Keratinocyte (primary cell): ENCODE measurements around the gene KRTAP10-4. TPM values are rescaled to one million over a fixed set of nuclear protein-coding genes. Genes with fewer than 3 reads are reported as not detected.

Source experiments
- DNase-seq: peaks from one replicate; pipeline ENCODE4 v3.0.0-alpha.2; 2011; ENCODE audit warnings: low read depth, missing footprints, low spot score
- FAIRE-seq: peaks from 2 replicates; lab custom pipeline; 2011; peaks lifted over from hg19 to GRCh38; lab: Jason Lieb, UNC
- H2AFZ ChIP-seq: 2 replicates; pipeline ENCODE4 v1.6.0; 2012; ENCODE audit warnings: low read length, control low read depth, inconsistent platforms; ENCODE audit not compliant: control insufficient read depth
- H3K27ac ChIP-seq: 2 replicates; pipeline ENCODE4 v1.5.1; 2011; ENCODE audit warnings: low read length; ENCODE audit not compliant: control insufficient read depth, insufficient read depth
- H3K27me3 ChIP-seq: 3 replicates; pipeline ENCODE4 v1.6.0; 2011; ENCODE audit warnings: low read length; ENCODE audit not compliant: control insufficient read depth, insufficient read depth; ENCODE audit errors: extremely low read depth
- H3K36me3 ChIP-seq, 2 experiments: 2 replicates in 1 of 2; 3 replicates in 1 of 2; pipeline ENCODE4 v1.5.1; 2011; ENCODE audit warnings: low read length in 2 of 2, mild to moderate bottlenecking in 1 of 2; ENCODE audit not compliant: control insufficient read depth in 2 of 2, insufficient read depth in 2 of 2; ENCODE audit errors: extremely low read depth in 1 of 2
- H3K4me1 ChIP-seq: 3 replicates; pipeline ENCODE4 v1.5.1; 2011; ENCODE audit warnings: low read length; ENCODE audit not compliant: control insufficient read depth, insufficient read depth; ENCODE audit errors: extremely low read depth
- H3K4me2 ChIP-seq: 3 replicates; pipeline ENCODE4 v1.6.0; 2011; ENCODE audit warnings: low read depth, low read length; ENCODE audit not compliant: control insufficient read depth, insufficient read depth; ENCODE audit errors: extremely low read depth
- H3K4me3 ChIP-seq, 3 experiments: fragments of 200-600 bp in 1 of 3; sonication (generic) in 1 of 3; 2 replicates in 2 of 3; 3 replicates in 1 of 3; pipeline ENCODE4 v1.5.1; 2011 to 2016; ENCODE audit warnings: low read length in 3 of 3, mild to moderate bottlenecking in 3 of 3, control low read depth in 2 of 3, inconsistent platforms in 1 of 3, low read depth in 1 of 3, mixed read lengths in 1 of 3, mixed run types in 1 of 3, moderate library complexity in 1 of 3; ENCODE audit not compliant: control insufficient read depth in 2 of 3, insufficient read depth in 2 of 3; ENCODE audit errors: extremely low read depth in 1 of 3
- H3K79me2 ChIP-seq: 2 replicates; pipeline ENCODE4 v1.6.0; 2012; ENCODE audit warnings: low read length; ENCODE audit not compliant: control insufficient read depth, insufficient read depth
- H3K9ac ChIP-seq: 3 replicates; pipeline ENCODE4 v1.6.0; 2011; ENCODE audit warnings: low read length; ENCODE audit not compliant: control insufficient read depth, insufficient read depth; ENCODE audit errors: extremely low read depth
- H3K9me1 ChIP-seq: 3 replicates; pipeline ENCODE4 v1.6.0; 2011; ENCODE audit warnings: low read length; ENCODE audit not compliant: control insufficient read depth, insufficient read depth; ENCODE audit errors: extremely low read depth
- H3K9me3 ChIP-seq: 2 replicates; pipeline ENCODE4 v1.5.1; 2012; ENCODE audit warnings: low read depth, low read length; ENCODE audit not compliant: control insufficient read depth
- H4K20me1 ChIP-seq: 3 replicates; pipeline ENCODE4 v1.6.0; 2011; ENCODE audit warnings: low read length; ENCODE audit not compliant: control insufficient read depth, insufficient read depth; ENCODE audit errors: extremely low read depth
- EZH2 ChIP-seq: IDR thresholded peaks from one replicate; pipeline ENCODE4 v1.6.1; 2012; ENCODE audit warnings: inconsistent platforms, mild to moderate bottlenecking, low read length, moderate library complexity
- dilution Hi-C: fragments of 300-500 bp; cut with MboI; formaldehyde crosslinking; loops from one replicate; pipeline ENCODE4 v1.7.0; 2020; ENCODE audit warnings: low sequenced_read_pairs; ENCODE audit not compliant: extremely low pct_ligation_motif_present
- polyA plus RNA-seq, 5 experiments: library from polyadenylated mRNA; depleted of rRNA in 3 of 5; stranded (reverse) in 3 of 5; stranded (forward) in 1 of 5; unstranded in 1 of 5; fragments of >200 nt; gene quantifications; 1 replicate in 1 of 5; 2 replicates in 3 of 5; 3 replicates in 1 of 5; pipeline versions ENCODE4 v1.2.1 to v1.2.3, GENCODE V29; 2011 to 2012; ENCODE audit warnings: missing spikeins in 2 of 5, low read depth in 1 of 5, low replicate concordance in 1 of 5
- TF ChIP-seq, protein P1 (sequence below), 3 experiments: IDR thresholded peaks in 1 of 3; conservative IDR thresholded peaks in 1 of 3; optimal IDR thresholded peaks in 1 of 3; 2 replicates in 2 of 3; 3 replicates in 1 of 3; pipeline versions ENCODE3 to v1.5.1; 2011; ENCODE audit warnings: low read length in 3 of 3, mild to moderate bottlenecking in 3 of 3, moderate library complexity in 2 of 3, control low read depth in 1 of 3, inconsistent platforms in 1 of 3; ENCODE audit not compliant: insufficient read depth in 2 of 3; ENCODE audit errors: extremely low read depth in 1 of 3

KRTAP10-4 gene
- polyA plus RNA-seq, 1 donor (not counting 4 experiments of a cell fraction or from before 2014, with no cell fraction given), result not detected

DNA sequence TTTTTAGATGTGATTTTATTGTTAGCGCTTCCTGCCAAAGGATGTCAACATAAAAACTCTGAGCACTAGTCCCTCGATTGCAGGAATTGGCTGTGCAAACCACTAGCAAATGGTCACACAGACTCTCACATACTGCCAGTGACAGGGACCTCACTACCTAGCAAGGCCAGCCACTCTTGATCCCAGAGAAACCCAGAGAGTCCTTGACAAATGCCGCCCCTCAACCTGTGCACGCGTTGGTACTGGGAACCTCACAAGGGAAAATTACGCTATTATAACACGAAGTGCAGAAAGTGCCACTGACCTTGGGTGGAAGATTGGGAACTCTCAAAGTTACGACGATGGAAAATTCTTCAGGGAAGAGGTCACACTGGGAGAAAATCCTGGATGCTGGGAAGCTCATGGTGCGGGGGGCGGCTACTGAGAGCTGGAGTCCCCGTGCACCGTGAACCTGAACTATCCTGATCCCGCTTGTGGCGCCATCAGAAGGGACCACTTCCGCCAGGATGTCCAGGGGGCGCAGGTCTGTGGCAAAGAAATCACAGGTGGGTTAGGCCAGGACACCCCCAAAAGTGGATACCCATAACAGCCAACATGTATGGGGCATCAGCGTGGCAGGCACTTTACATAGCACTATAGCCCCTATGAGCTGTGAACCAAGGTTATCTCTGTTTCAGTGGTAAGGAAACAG, 5.9 kb upstream of the KRTAP10-4 start:
- dilution Hi-C loops, result no loop called here
- Histone ChIP-seq H3K4me1 (no peaks in the 10 kb centered on the region), H4K20me1 (no peaks in the 10 kb centered on the region), H3K4me3 (no peak overlapping the region), H3K27me3 (no peaks in the 10 kb centered on the region), H3K9me3 (no peaks in the 10 kb centered on the region), H3K36me3 (no peaks in the 10 kb centered on the region), H2AFZ (no peak overlapping the region), H3K27ac (no peak overlapping the region), H3K79me2 (no peaks in the 10 kb centered on the region), H3K4me2 (no peak overlapping the region), H3K9me1 (no peaks in the 10 kb centered on the region), H3K9ac (no peak overlapping the region)
- no peak for FAIRE-seq
- TF ChIP-seq EZH2, result no peak
- TF ChIP-seq, protein P1, sequence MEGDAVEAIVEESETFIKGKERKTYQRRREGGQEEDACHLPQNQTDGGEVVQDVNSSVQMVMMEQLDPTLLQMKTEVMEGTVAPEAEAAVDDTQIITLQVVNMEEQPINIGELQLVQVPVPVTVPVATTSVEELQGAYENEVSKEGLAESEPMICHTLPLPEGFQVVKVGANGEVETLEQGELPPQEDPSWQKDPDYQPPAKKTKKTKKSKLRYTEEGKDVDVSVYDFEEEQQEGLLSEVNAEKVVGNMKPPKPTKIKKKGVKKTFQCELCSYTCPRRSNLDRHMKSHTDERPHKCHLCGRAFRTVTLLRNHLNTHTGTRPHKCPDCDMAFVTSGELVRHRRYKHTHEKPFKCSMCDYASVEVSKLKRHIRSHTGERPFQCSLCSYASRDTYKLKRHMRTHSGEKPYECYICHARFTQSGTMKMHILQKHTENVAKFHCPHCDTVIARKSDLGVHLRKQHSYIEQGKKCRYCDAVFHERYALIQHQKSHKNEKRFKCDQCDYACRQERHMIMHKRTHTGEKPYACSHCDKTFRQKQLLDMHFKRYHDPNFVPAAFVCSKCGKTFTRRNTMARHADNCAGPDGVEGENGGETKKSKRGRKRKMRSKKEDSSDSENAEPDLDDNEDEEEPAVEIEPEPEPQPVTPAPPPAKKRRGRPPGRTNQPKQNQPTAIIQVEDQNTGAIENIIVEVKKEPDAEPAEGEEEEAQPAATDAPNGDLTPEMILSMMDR (optimal IDR thresholded peaks at IDR 0.05 in 1 of 3, IDR thresholded peaks at IDR 0.05 in 1 of 3, conservative IDR thresholded peaks at IDR 0.05 in 1 of 3; ENCODE audit: extremely low read depth in 1 of 3, insufficient read depth in 2 of 3, low read length in 3 of 3), result no peak
- no peak for DNase-seq

DNA sequence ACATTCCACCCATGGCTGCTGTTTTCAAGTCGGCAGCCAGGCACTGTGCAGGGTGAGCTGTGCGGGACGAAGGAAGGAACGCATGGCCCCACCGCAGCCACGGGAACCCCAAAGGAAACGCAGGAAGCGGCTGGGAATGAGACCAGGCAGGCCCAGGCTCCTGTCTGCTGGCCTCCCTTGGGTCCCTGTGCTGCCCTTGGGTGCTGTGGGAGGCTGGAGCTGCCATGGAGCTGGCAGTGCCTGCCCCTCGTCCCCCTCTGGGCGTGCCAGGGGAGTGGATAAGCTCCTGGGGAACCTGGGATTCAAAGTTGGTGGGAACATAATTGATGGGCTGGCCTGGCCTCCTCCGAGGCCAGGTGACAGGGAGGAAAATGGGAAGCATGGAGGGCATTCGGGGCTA, 5.3 kb upstream of the KRTAP10-4 start:
- no peak overlapping the region for H3K27ac ChIP-seq

More for the DNA sequence above, 5.3 kb upstream of the KRTAP10-4 start:
- no peaks in the 10 kb centered on the region for H3K36me3 ChIP-seq
- no peaks in the 10 kb centered on the region for H4K20me1 ChIP-seq
- H2AFZ ChIP-seq, result no peak overlapping the region
- no peaks in the 10 kb centered on the region for H3K27me3 ChIP-seq
- dilution Hi-C loops, result no loop called here
- no peaks in the 10 kb centered on the region for H3K9me3 ChIP-seq
- H3K4me2 ChIP-seq, result no peak overlapping the region
- H3K4me3 ChIP-seq, result no peak overlapping the region
- no peaks in the 10 kb centered on the region for H3K9me1 ChIP-seq
- DNase-seq (no peak), FAIRE-seq (no peak)
- TF ChIP-seq EZH2, result no peak
- TF ChIP-seq, protein P1 (optimal IDR thresholded peaks at IDR 0.05 in 1 of 3, IDR thresholded peaks at IDR 0.05 in 1 of 3, conservative IDR thresholded peaks at IDR 0.05 in 1 of 3; ENCODE audit: extremely low read depth in 1 of 3, insufficient read depth in 2 of 3, low read length in 3 of 3), result no peak
- no peaks in the 10 kb centered on the region for H3K4me1 ChIP-seq
- no peak overlapping the region for H3K9ac ChIP-seq
- H3K79me2 ChIP-seq, result no peaks in the 10 kb centered on the region
